Fibroblast of skin of right biceps (primary cell): ENCODE measurements around the gene SLC25A12.
"Not testable (repeated sequence)": the region's sequence is repeated elsewhere in the genome, so short reads cannot be mapped to it uniquely, and the experiment has no call there.

ENCODE experiments used
- DNase-seq: peaks from one replicate; pipeline ENCODE4 v3.0.0-alpha.2; 2013

Gene SLC25A12, protein sequence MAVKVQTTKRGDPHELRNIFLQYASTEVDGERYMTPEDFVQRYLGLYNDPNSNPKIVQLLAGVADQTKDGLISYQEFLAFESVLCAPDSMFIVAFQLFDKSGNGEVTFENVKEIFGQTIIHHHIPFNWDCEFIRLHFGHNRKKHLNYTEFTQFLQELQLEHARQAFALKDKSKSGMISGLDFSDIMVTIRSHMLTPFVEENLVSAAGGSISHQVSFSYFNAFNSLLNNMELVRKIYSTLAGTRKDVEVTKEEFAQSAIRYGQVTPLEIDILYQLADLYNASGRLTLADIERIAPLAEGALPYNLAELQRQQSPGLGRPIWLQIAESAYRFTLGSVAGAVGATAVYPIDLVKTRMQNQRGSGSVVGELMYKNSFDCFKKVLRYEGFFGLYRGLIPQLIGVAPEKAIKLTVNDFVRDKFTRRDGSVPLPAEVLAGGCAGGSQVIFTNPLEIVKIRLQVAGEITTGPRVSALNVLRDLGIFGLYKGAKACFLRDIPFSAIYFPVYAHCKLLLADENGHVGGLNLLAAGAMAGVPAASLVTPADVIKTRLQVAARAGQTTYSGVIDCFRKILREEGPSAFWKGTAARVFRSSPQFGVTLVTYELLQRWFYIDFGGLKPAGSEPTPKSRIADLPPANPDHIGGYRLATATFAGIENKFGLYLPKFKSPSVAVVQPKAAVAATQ

DNA sequence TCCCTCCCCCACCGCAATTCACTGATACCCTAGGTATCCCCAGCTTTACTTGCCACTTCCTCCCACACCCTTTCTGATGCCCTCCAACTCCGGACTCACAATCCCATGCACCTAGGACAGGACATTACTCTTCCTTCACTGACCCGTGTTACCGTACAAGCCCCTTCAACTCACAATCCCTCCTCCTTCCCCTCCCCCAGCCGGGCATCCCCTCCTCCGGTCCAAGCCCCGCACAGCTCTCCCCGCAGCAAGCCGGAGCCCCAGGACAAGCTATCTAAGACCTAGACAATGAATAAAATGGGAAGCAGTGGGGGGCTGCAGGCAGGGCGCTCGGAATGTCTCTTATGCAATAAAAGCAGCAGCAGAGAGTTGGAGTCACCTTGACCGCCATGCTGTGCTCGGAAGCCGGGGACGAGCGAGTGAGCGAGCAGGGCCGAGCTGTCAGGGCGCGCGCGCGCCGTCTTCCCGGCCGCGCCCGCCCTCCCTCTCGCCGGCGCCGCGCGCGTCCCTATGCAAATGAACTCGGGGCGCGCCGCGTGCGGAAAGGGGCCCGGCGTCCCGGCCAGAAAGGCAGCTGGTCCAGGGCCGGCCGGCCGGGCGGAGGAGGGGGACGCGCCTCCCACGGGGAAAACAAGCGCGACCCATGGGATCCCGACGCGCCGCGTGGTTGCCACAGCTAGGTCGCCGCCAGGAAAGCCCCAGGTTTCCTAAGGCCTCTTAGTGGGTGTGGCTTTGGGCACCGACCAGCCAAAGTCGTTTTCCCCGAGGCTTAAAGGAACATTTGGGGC lies at the start of gene SLC25A12:
TSS of gene SLC25A12 (minus strand) at position 421 of the 788 bp plus-strand sequence. CDS start at position 391, 30 bp downstream.
- DNase-seq, result peak; percentile 82

DNA sequence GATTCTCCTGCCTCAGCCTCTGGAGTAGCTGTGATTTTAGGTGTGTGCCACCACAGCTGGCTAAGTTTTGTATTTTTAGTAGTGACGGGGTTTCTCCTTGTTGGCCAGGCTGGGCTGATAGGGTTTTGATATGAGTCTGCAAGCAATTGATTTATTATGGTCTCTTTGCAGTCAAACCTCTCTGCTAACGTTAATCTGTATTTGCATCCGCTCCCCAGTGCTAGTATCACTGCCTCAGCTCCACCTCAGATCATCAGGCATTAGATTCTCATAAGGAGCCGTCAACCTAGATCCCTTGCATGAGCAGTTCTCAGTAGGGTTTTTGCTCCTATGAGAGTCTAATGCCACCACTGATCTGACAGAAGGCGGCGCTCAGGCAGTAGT lies 47.3 kb upstream of the SLC25A12 start:
- DNase-seq, result no peak

GRCh38 chr2:171939743-171940071 lies 45.7 kb upstream of the SLC25A12 start:
- DNase-seq, result no peak

GRCh38 chr2:171939058-171939742 lies 45.2 kb upstream of the SLC25A12 start:
- no peak for DNase-seq

GRCh38 chr2:171930385-171930784 lies 36.3 kb upstream of the SLC25A12 start:
- no peak for DNase-seq

GRCh38 chr2:171924170-171924942 lies 30.3 kb upstream of the SLC25A12 start:
- no peak for DNase-seq

- peak; percentile 49 for DNase-seq
These were observed 29.2 kb upstream of the SLC25A12 start for GRCh38 chr2:171923206-171923605.

DNA sequence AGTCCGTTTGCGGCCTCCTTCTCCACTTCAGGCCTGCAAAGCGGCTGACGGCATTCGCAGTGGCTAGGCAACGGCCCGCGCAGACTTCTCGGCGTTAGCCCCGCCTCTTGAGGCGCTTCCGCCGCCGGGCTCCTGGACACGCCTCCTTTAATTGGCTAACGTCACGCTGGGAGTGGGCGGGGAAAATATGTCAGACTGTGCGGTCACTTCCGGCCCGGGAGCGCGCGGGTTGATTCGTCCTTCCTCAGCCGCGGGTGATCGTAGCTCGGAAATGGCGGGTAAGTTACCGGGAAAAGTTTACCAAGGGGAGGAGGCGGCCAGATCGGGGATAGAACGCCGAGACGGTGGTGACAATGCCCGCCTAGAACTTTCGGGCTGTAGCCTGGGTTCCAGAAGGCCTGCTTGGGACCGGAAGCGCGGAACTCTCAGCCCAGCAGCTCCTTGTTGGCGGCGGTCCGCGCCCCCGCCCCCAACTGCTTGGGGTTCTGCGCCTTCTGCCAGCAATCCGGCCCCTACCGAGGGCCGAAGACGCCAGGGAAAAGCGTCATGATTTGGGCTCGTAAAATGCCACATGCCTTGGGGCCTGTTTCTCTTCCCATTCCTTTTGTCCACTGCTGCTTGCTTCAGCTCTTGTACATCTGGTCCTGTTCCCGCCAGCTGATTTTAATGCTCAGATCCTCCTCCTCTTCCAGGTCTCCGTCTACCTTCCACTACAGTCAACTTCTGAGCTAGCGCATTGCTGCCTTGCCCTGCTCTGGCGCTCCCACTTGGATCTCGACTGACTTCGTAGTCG lies 28.4 kb upstream of the SLC25A12 start, which contains the start of gene HAT1:
TSS of gene HAT1 (plus strand) at position 232 of the 793 bp plus-strand sequence. CDS start at position 272, 40 bp downstream.
- peak; percentile 98 for DNase-seq

DNA sequence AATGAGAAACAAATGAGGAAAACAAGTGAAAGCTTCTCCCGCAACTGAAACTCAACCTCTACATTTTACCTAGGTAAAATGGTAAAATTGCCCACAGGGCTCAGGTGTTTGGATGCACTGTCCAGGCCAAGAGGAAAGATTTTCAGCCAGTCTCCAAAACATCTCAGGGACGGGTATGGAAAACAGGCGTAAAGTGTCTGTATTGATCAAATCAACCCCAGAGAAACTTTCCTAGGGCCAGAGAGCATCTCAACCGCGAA lies 27.9 kb upstream of the SLC25A12 start:
- DNase-seq, result no peak

- DNase-seq, result no peak
These were observed 25.4 kb upstream of the SLC25A12 start for GRCh38 chr2:171919453-171919852.

GRCh38 chr2:171913517-171913916 lies 19.5 kb upstream of the SLC25A12 start:
- DNase-seq, result no peak

GRCh38 chr2:171910494-171910893 lies 16.4 kb upstream of the SLC25A12 start:
- no peak for DNase-seq

DNA sequence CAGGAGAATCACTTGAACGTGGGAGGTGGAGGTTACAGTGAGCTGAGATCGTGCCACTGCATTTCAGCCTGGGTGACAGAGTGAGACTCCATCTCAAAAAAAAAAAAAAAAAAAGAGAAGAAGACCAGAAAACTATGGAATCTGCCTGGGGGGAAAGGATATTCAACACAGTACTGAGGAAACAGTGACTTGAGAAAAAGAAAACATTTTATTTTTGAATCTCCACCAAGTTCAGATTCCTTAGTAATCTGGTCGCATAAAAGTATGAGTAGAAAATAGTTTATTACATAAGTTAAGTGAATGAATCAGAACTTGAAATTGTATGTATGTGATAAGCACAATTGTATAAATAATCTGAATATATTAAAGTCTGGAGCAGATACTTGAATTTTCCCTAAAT lies 15.2 kb upstream of the SLC25A12 start:
- DNase-seq, result no peak

DNA sequence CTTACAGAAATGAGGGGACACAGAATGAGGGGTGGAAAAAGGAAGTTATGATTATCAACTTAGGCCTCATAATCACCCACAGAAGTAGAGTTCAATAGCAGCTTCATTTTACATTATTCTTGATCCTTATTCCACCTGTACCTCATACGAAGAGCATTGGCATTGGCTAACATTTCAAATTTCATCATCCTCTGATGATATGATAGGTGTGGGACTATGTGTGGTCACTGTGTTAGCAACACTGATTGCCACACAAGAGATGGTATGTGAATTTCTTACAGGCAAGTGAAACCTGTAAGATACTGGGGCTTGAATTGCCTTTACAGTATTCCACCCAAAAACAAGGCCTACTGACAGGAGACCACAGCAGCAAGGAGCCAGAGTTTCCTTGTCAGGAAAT lies 14.2 kb upstream of the SLC25A12 start:
- no peak for DNase-seq

- no peak for DNase-seq
These were observed 8.9 kb upstream of the SLC25A12 start for GRCh38 chr2:171902840-171903420.

DNA sequence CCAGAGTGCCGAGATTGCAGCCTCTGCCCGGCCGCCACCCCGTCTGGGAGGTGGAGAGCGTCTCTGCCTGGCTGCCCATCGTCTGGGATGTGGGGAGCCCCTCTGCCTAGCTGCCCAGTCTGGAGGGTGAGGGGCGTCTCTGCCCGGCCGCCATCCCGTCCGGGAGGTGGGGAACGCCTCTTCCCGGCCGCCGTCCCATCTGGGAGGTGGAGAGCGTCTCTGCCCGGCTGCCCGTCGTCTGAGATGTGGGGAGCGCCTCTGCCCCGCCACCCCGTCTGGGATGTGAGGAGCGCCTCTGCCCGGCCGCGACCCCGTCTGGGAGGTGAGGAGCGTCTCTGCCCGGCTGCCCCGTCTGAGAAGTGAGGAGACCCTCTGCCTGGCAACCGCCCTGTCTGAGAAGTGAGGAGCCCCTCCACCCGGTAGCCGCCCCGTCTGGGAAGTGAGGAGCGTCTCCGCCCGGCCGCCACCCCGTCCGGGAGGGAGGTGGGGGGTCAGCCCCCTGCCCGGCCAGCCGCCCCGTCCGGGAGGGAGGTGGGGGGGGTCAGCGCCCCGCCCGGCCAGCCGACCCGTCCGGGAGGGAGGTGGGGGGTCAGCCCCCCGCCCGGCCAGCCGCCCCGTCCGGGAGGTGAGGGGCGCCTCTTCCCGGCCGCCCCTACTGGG lies 5.7 kb upstream of the SLC25A12 start:
- DNase-seq, result not testable (repeated sequence)

DNA sequence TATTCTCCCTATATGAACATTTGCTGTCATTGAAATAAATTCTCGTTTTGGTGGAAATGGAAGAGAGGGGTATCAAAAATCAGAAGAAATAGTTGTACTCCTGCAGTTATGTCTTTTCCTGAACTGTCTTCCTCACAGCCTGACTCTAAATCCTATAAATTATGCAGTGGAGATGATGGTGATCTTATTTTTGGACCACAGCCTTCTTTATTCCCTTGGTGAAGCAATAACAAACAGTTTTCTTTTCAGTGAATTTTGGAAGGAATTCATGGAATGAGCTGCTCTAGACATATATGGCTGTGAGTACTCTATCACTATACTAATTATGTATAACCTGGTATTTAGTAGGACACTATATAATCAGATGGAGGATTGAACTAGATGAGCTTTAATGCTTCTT lies 1.7 kb upstream of the SLC25A12 start:
- DNase-seq, result peak; percentile 53

- DNase-seq, result no peak
These were observed 536 bp upstream of the SLC25A12 start for GRCh38 chr2:171894612-171894947.

DNA sequence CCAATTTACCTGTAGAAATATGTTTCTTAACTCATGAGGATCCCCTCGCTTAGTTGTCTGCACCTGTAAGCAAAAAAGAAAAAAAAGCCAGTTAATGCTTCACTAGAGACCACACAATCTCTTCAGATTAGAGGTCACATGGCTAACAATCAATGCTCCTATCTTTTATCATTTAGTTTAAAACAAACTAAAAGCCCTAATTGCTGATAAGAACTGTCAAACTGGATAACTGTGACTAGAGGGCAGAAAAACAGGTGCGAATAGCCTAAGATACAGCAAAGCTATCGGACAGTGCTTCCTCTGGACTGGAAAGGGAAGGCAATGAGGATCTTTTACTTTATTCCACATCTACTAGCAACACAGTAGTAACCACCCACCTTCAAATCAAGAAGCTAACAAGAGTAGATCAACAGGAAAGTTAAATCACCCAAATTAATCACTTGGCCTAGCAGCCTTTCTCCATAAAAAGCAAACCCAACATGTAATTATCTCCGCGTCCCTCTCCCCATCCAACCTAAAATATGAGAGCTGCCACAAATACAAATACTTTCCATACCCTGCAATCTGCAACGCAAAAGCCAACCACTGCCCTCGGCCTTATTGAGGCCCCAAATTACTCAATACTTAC lies 734 bp downstream of the SLC25A12 start:
- DNase-seq, result peak; percentile 7

DNA sequence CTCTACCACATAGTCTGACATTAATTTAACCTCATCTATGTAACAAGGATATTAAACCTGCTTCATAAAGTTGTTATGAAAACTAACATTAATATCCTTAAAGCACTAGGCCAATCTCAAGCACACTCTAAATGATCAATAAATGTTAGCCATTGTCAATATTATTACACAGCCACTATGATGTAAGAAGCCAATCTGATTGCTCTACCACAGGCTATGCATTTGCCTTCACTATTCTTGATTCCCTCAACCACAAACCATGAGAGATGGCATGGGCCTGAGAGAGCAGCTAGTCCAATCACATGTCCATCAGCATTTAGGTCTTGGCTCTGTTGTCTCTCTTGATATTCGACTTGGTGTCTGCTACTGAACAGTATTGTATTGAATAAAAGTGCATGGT lies 4.2 kb downstream of the SLC25A12 start:
- no peak for DNase-seq
